ENCODE measurements around the gene C2CD5.
A peak's percentile ranks its signal among the peaks of the same experiment; 100 is the strongest.
"Not testable (repeated sequence)": the region's sequence is repeated elsewhere in the genome, so short reads cannot be mapped to it uniquely, and the experiment has no call there.

Gene C2CD5

DNA sequence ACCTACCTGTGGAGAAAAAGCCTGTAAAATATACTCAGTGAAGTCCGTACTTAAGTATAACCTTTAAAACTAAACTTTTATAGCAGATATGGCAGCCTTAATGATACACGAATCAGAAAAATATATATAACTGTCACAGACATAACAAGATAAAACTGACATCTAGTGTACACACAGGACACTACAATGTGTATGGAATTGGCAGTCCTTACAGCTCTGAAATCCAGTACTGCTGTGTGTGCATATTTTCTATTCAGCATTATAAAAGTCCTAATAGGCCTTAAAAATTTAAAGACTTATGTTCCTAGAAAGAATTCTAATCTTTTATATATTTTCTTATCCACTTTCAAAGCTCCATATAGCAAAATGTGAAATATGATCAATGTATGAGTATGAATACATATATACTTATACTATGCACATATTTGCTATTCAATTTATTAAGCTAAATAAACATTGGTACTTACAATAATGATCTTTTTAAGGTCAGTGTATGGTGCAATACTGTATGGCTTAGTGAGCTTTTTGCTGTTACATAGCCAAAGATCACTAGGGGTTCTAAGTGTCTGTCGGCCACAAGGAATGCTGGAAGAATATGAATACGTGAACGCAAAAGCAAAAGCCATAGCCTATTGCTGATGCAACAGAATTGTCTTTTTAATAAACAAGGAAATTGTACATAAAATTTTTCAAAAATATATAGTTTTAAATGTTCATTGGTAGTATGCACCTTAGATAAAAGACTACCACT is 69.2 kb downstream of the C2CD5 start:
- no peak for DNase-seq

- no peak for DNase-seq
These were observed 71.1 kb downstream of the C2CD5 start for GRCh38 chr12:22473212-22473611.

DNA sequence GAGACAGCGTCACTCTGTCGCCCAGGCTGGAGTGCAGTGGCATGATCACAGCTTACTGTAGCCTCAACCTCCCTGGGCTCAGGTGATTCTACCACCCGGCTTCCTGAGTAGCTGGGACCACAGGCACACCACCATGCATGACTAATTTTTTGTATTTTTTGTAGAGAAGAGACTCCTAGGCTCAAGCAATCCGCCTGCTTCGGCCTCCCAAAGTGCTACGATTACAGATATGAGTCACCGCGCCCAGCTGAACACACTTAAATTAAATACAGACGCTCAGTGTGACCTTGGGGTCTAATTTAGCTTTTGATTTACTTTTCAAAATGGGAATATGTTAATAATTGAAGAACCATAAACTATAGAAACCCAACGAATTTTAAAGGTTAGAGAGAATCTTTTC is 77.2 kb downstream of the C2CD5 start:
- DNase-seq: no peak

DNA sequence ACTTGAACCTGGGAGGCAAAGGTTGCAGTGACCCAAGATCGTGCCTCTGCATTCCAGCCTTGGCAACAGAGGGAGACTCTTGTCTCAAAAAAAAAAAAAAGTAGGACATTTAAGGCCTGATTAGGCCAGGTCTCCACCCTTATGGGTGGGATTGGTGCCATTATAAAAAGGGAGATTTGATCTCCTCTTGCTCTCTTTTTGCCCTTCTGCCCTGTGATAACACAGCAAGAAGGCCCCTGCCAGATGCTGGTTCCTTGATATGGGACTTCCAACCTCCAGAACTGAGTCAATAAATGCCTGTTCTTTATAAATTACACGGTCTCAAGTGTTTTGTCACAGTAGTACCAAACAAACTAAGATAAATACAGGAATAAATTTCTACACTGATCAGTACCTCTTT is 81.0 kb downstream of the C2CD5 start:
- DNase-seq: no peak

DNA sequence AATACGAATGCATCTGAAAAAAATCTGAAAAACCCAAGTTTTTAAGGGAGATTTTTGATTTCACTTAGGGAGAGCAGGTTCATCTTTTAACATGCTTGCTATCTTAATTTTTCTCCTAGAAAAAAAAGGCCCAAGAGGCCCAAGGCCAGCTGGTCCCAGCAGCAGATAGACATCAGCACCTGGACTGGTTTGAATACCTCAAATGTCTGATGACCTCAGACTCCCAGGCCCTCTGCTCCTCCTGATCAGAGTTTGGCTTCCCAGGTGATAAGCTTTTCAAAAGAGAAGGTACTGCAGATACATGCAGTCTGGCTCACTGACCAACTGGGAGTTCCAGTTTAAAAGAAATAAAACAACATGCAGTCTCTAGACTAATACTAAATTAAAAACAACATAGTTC is 82.6 kb downstream of the C2CD5 start:
- DNase-seq: no peak

DNA sequence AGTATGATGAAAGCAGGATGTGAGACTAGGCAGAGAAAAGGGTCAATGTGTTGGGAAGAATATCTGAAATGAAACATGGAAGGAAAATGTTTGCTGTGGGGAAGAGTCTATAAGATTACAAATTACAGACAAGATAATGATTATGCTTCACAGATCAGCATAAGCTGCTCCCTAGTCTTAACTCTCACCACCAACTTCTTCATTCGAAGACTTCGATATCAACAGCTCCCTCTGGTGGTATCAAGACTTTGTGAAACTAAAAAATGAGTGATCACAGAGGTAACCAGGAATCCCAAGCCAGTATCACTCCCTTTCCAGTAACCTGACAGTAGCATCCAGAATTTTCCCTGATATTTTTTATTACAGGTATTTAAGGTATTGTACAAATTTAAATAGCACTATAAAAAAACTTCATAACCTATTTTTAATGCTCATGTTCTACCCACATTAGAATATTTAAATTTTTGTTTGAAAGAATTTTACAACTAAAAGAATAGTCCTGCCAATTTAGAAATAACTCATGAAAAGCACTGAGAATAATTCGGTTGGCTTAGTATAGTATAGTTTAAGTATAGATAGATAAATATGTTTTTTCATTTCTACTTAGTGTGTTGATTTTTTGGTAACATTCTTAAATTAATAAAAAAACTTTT is 84.4 kb downstream of the C2CD5 start:
- peak; percentile 21 for DNase-seq

DNA sequence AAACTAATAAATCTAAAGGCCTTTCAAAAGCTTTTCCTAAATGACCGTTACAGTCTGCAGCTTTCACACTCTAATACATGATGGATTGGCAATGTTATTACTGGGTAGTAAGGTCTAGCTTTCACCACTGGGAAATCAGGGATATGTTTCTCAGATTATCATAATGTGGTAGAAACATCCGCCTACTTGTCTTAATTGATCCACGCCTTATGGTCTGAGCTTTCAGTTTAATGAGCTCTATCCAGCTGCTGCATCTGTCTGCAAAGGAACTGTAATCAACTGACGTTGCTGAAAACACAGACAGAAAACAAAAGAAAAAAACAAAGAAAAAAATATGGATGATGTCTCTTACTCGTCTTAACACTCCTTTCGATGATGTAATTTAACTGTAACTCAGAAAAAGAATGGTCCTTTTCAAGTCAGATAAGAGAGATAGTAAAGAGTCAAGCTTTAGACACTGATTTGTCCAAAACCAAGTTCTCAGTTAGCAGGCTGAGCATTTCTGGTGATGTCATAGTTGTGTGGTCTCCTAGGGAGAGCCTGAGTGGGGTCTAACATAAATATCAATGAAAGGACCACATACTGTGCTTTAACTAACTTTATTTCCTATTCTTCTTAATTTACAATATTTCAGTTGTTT is 85.9 kb downstream of the C2CD5 start:
- no peak for DNase-seq

DNA sequence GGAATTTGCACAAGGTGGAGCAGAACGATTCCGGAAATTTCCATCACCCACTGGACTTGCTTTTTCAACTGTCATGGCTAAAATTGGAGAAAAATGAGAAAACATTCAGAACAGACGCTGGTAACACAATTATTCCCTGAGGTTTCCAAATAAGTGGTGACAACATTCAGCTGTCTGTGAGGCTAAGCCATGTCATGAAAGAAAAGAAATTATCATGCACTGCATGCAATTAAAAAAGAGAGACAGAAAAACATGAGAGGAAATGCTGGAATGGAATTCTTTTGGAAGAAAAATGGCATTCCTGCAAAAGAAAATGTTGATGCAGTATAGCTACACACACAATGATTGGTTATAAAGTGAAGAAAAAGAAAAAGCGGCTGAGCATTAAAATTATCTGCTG is 87.3 kb downstream of the C2CD5 start:
- no peak for DNase-seq

DNA sequence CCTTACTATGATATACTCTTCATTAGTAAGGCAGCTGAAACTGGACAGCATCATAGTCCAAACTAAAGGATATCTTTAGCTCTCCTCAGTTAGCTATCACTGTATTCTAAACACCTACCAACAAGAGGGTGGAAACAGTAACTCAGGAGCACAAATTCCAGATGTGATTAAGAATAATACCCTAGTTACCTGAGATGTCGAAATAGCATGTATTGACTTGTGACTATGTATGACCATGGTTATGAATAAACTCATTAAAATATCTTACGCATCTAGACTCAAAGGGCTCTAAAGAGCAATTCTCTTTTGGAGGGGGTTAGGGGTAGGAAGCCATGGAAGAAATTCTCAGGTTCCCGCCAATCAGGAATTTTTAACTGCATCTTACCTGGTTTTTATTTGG is 90.8 kb downstream of the C2CD5 start:
- no peak for DNase-seq

DNA sequence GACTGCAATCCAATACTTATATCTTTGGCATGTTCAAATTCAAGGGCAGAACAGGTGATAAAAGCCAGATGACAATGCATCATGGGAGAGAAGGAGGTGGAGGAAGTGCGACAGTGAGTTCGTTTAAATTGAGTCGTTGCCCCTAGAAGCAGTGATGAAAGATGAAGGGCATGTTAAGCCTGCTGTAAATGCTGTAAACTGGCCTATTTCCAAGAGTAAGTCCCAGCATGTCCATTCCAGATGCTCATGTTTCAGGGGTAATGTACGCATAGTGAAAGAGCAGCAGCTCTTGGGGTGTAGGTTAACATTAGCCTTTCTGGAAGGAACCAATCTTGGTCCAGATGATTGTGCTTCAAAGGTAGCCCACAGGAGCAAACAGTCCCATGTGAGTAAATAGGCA is 97.1 kb downstream of the C2CD5 start:
- no peak for DNase-seq

GRCh38 chr12:22444317-22444665 is 100.1 kb downstream of the C2CD5 start:
- not testable (repeated sequence) for DNase-seq

DNA sequence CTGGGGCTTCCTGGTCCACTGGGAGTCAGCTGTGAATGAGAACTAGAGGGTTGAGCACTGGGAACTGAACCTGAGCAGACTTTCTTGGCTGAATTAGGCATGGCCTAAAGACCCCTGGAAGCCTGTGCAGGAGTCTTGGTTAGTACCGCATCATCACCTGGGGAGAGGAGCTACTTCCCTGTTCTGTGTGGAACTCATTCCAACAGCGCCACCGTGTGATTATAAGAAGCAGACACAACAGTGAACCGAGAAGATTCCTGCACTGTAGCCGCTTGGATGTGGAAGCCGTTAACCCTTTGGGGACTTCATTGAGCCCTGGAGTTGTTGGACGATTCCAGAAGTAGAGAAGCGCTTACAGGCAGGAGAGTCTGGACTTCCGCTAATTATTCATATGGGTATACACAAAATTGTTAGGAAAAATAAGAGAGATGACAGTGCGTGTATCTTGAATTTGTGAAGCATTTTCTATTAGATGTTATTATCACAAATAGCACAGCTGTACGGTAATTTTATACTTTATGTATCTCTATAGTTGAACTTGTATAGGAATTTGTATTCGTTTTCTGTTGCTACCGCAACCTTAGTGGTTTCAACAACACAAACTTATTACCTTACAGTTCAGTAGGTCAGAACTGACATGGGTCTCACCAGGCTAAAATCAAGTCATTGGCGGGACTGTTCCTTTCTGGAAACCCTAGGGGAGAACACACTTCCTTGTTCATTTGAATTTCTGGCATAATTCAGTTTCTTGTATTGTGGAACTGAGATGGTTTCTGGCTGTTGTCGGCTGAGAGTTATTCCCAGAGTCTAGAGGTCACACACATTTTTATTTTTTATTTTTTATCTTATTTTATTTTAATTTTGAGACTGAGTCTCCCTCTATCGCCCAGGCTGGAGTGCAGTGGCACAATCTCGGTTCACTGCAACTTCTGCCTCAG is 100.7 kb downstream of the C2CD5 start:
- DNase-seq: peak; percentile 60

GRCh38 chr12:22437031-22437806 is 107.1 kb downstream of the C2CD5 start:
- no peak for DNase-seq

DNA sequence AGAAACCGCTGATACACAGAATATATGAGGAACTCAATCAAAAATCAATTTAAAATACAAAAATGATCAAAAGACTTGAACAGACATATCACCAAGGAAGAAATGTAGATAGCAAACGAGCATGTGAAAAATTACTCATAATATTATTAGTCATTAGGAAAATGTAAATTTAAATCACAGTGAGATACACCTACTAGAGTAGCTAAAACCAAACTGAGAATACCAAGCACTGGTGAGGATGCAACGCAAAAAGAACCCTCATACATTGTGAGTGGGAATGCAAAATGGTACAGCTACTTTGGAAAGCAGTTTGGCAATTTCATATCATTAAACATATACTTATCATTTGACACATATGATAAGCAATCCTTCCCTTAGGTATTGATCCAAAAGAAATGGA is 108.8 kb downstream of the C2CD5 start:
- no peak for DNase-seq

DNA sequence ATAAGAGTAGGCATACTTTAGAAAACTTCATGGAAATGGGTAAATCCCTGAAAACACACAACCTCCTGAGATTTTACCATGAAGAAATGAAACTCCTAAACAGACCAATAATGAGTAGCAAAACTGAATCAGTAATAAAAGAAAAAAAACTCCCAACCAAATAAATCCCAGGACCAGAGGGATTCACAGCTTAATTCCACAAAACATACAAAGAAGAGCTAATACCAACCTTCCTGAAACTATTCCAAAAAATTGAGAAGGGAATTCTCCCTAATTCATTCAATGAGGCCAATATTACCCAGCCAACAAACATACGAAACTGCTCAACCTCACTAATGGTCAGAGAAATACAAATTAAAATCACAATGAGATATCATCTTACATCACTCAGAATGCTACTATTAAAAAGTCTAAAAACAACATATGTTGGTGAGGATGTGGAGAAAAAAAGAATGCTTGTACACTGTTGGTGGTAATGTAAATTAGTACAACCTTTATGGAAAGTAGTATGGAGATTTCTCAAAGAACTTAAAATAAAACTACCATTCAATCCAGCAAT is 112.6 kb downstream of the C2CD5 start:
- no peak for DNase-seq

GRCh38 chr12:22416801-22417200 is 127.5 kb downstream of the C2CD5 start:
- DNase-seq: no peak

DNA sequence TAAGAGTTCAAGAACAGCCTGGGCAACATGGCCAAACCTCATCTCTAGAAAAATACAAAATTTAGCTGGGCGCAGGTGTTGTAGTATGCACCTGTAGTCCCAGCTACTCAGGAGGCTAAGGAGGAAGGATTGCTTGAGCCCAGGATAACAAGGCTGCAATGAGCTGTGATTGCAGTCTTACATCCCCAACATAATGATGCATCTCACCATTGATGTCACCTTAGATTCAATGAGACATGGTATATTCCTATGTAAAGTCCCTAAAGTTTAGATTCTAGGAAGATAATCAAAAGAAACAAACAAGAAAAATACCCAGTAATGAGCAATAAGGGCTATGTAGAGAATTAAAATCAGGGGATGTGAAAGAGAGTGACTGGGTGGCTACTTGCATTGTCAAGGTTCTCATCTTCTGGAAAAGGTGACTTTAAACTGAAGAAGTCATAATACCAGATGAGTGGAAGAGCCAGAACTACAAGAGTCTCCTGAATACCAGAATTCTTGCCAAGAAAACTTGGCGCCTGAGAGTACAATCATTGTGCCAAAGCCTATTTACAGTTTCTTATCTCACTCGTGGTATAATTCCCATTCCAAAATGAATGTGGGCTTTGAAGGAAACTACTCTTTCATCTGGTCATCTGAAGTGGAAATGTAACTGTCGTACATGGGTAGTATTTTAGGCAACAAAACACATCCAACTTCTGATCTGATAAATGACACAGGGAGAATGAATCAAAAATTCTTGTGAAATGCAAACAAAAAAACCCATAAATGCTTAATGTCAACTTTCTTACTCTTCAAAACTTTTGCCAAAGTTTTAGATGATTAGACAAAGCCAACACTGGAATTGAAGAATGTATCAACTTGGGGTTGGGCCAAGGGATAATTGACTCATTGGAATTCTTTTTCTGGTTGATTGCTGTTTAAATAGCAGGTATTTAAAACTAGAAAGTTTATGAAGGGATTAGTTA is 128.7 kb downstream of the C2CD5 start:
- no peak for DNase-seq

- no peak for DNase-seq
These were observed 129.6 kb downstream of the C2CD5 start for GRCh38 chr12:22414742-22415141.

GRCh38 chr12:22413592-22413991 is 130.8 kb downstream of the C2CD5 start:
- DNase-seq: no peak

GRCh38 chr12:22412581-22412980 is 131.8 kb downstream of the C2CD5 start:
- no peak for DNase-seq

DNA sequence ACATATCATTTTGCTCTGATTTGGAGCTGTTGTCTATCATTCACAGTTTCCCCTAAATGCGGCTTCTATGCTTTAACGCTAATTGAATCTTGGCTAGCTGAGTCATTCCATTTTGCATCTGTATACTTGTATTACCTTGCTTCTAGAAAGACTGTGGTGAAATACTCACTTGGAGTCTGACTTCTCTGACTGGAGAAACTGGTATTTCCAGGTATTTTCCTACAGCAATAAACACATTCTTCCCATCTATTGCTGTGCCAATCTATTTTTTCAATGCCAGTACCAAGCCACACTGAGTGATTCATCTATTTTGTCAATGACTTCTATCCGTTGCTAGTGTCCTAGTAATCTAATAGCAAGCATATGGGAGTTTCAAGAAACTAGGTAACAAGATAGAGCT is 133.9 kb downstream of the C2CD5 start:
- no peak for DNase-seq
